PC-3 (cell line): Measurements from ENCODE around the gene RXRB. TPM values are rescaled to one million over a fixed set of nuclear protein-coding genes. Genes with fewer than 3 reads are reported as not detected.

ENCODE experiments used
- ATAC-seq: fragments of 200-7000 bp; cut with Tn5 transposase; 2 replicates; pipeline ENCODE4 v1.9.1; 2020; ENCODE audit warnings: mild to moderate bottlenecking, moderate library complexity
- BruUV-seq: library from RNA; stranded (reverse); fragments of 400-500 nt; replicated peaks from 2 replicates; lab custom pipeline; 2021; lab: Mats Ljungman, UMichigan
- CTCF ChIA-PET: fragments of 300-600 bp; sonication (Branson Sonifier 250); formaldehyde crosslinking; loops from one replicate; lab custom pipeline; 2022; ENCODE audit warnings: antibody characterized with exemption; lab: Charles Lee
- POLR2A ChIA-PET: fragments of 300-600 bp; sonication (Branson Sonifier 250); formaldehyde crosslinking; loops from one replicate; lab custom pipeline; 2022; ENCODE audit warnings: antibody characterized with exemption; ENCODE audit not compliant: unreplicated experiment; lab: Charles Lee
- DNase-seq: peaks from one replicate; pipeline ENCODE4 v3.0.0-alpha.2; 2015
- H2AFZ ChIP-seq: fragments of 300-600 bp; sonication (generic); 2 replicates; pipeline ENCODE4 v1.6.0; 2016; ENCODE audit warnings: antibody characterized with exemption, low read length
- H3F3A ChIP-seq: fragments of 300-600 bp; sonication (generic); one replicate; pipeline ENCODE4 v1.6.0; 2017; ENCODE audit warnings: antibody characterized with exemption, low read length, control low read depth, mild to moderate bottlenecking; ENCODE audit not compliant: unreplicated experiment
- H3K27ac ChIP-seq: fragments of 300-600 bp; sonication (generic); 2 replicates; pipeline ENCODE4 v1.5.1; 2016; ENCODE audit warnings: mild to moderate bottlenecking, low read length
- H3K27me3 ChIP-seq: fragments of 300-600 bp; sonication (generic); 2 replicates; pipeline ENCODE4 v1.6.1; 2016; ENCODE audit warnings: low read length, mixed read lengths
- H3K36me3 ChIP-seq: fragments of 300-600 bp; sonication (generic); 2 replicates; pipeline ENCODE4 v1.6.1; 2016; ENCODE audit warnings: low read depth, mixed run types, low read length, mixed read lengths
- H3K4me1 ChIP-seq: fragments of 300-600 bp; sonication (generic); 2 replicates; pipeline ENCODE4 v1.5.1; 2016; ENCODE audit warnings: low read length; ENCODE audit not compliant: insufficient read depth
- H3K4me2 ChIP-seq: fragments of 300-600 bp; sonication (generic); 2 replicates; pipeline ENCODE4 v1.6.0; 2016; ENCODE audit warnings: low read length
- H3K4me3 ChIP-seq: fragments of 300-600 bp; sonication (generic); 2 replicates; pipeline ENCODE4 v1.5.1; 2016; ENCODE audit warnings: mild to moderate bottlenecking, low read length, mixed read lengths
- H3K79me2 ChIP-seq: fragments of 300-600 bp; sonication (generic); 2 replicates; pipeline ENCODE4 v1.6.1; 2017; ENCODE audit warnings: low read length, mixed read lengths
- H3K9ac ChIP-seq: fragments of 300-600 bp; sonication (generic); 2 replicates; pipeline ENCODE4 v1.6.0; 2016; ENCODE audit warnings: mild to moderate bottlenecking, low read length
- H3K9me2 ChIP-seq: fragments of 300-600 bp; sonication (generic); replicated peaks from 2 replicates; pipeline ENCODE4 v1.6.1; 2016; ENCODE audit warnings: mixed run types, low read length, mixed read lengths
- H3K9me3 ChIP-seq: fragments of 300-600 bp; sonication (generic); 2 replicates; pipeline ENCODE4 v1.6.1; 2016; ENCODE audit warnings: low read length, mixed read lengths
- H4K20me1 ChIP-seq: fragments of 300-600 bp; sonication (generic); 2 replicates; pipeline ENCODE4 v1.6.1; 2016; ENCODE audit warnings: low read length, mixed read lengths
- EZH2 ChIP-seq: fragments of 300-600 bp; sonication (generic); IDR thresholded peaks from one replicate; pipeline ENCODE4 v1.6.1; 2017; ENCODE audit warnings: antibody characterized with exemption, mild to moderate bottlenecking, low read length; ENCODE audit not compliant: unreplicated experiment
- EZH2phosphoT487 ChIP-seq: fragments of 300-600 bp; sonication (generic); IDR thresholded peaks from 2 replicates; pipeline ENCODE4 v1.6.1; 2018; ENCODE audit warnings: mild to moderate bottlenecking, antibody characterized with exemption, low read length, borderline replicate concordance
- intact Hi-C: fragments of 100-400 bp; cut with micrococcal nuclease; formaldehyde crosslinking; loops from 2 replicates; pipeline ENCODE4 v1.9.0; 2023
- total RNA-seq: library from RNA; depleted of rRNA; stranded (reverse); fragments of >200 nt; gene quantifications from 2 replicates; pipeline ENCODE4 v1.2.3, GENCODE V29; 2014
- TF ChIP-seq, protein P1 (sequence below): fragments of 300-600 bp; sonication (generic); conservative IDR thresholded peaks from 2 replicates; pipeline ENCODE4 v1.5.1; 2017; ENCODE audit warnings: antibody characterized with exemption, low read depth, mild to moderate bottlenecking, low read length

The RXRB gene
- total RNA-seq, 1 experiment from 2014 or later, result 24.0 TPM

DNA sequence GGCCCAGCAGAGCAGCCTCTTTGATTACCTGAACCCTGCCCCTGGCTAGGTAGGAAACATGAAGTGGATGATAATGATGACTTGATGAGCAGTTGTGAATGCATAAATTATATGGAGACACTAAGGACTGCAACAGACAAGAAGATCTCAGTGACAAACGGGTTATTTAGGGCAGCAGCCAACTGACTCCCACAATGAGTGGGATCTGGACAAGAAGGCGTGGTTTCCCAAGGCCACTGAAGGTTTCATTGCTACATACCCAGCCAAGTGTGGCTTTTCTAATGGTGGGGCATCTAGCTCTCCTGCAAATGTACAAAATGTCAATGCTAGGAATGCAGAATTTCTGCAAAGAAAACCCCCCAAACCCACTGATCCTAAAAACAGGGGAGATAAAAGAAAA is 37.3 kb upstream of the RXRB start:
- DNase-seq, result no peak
- no peak overlapping the region for H2AFZ ChIP-seq
- no peaks in the 10 kb centered on the region for H3K4me1 ChIP-seq
- no peaks in the 10 kb centered on the region for H3K36me3 ChIP-seq
- ChIA-PET CTCF (no interaction called here), POLR2A (no interaction called here)
- no peaks in the 10 kb centered on the region for H3K9me2 ChIP-seq
- H3K27me3 ChIP-seq, result peaks cover 37% of the 10 kb centered on the region
- ATAC-seq, result no peak
- TF ChIP-seq EZH2, result no peak
- TF ChIP-seq, protein P1, sequence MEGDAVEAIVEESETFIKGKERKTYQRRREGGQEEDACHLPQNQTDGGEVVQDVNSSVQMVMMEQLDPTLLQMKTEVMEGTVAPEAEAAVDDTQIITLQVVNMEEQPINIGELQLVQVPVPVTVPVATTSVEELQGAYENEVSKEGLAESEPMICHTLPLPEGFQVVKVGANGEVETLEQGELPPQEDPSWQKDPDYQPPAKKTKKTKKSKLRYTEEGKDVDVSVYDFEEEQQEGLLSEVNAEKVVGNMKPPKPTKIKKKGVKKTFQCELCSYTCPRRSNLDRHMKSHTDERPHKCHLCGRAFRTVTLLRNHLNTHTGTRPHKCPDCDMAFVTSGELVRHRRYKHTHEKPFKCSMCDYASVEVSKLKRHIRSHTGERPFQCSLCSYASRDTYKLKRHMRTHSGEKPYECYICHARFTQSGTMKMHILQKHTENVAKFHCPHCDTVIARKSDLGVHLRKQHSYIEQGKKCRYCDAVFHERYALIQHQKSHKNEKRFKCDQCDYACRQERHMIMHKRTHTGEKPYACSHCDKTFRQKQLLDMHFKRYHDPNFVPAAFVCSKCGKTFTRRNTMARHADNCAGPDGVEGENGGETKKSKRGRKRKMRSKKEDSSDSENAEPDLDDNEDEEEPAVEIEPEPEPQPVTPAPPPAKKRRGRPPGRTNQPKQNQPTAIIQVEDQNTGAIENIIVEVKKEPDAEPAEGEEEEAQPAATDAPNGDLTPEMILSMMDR, result no peak
- TF ChIP-seq EZH2phosphoT487, result no peak
- no peak overlapping the region for H3K27ac ChIP-seq
- no peaks in the 10 kb centered on the region for H3K9me3 ChIP-seq
- no peaks in the 10 kb centered on the region for H4K20me1 ChIP-seq
- no peaks in the 10 kb centered on the region for H3F3A ChIP-seq
- BruUV-seq, result no TSS peak
- intact Hi-C loops, result no loop called here
- H3K9ac ChIP-seq, result no peak overlapping the region
- H3K79me2 ChIP-seq, result no peaks in the 10 kb centered on the region
- H3K4me2 ChIP-seq, result no peak overlapping the region
- no peak overlapping the region for H3K4me3 ChIP-seq

DNA sequence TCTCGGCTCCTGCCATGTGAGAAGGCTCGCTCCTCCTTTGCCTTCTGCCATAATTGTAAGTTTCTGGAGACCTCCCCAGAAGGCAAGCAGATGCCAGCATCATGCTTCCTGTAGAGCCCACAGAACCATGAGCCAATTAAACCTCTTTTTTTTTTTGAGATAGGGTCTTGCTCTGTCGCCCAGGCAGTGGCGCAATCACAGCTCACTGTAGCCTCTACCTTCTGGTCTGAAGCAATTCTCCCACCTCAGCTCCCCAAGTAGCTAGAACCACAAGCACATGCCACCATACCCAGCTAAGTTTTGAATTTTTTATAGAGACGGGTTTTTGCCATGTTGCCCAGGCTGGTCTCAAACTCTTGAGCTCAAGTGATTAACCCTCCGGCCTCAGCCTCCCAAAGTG is 36.4 kb upstream of the RXRB start:
- ChIA-PET POLR2A (no interaction called here), CTCF (no interaction called here)
- no peaks in the 10 kb centered on the region for H4K20me1 ChIP-seq
- H3K9me3 ChIP-seq, result no peaks in the 10 kb centered on the region
- no peak for TF ChIP-seq EZH2
- TF ChIP-seq EZH2phosphoT487, result no peak
- TF ChIP-seq, protein P1, result no peak
- ATAC-seq, result no peak
- H3K27me3 ChIP-seq, result peaks cover 38% of the 10 kb centered on the region
- intact Hi-C loops, result no loop called here
- H3K9ac ChIP-seq, result no peak overlapping the region
- DNase-seq, result no peak
- BruUV-seq, result no TSS peak
- H3K4me3 ChIP-seq, result no peak overlapping the region
- no peaks in the 10 kb centered on the region for H3K36me3 ChIP-seq
- H3K79me2 ChIP-seq, result no peaks in the 10 kb centered on the region
- no peaks in the 10 kb centered on the region for H3K4me1 ChIP-seq
- H2AFZ ChIP-seq, result no peak overlapping the region
- H3K9me2 ChIP-seq, result no peaks in the 10 kb centered on the region
- H3K4me2 ChIP-seq, result no peak overlapping the region
- H3F3A ChIP-seq, result no peaks in the 10 kb centered on the region
- no peak overlapping the region for H3K27ac ChIP-seq

DNA sequence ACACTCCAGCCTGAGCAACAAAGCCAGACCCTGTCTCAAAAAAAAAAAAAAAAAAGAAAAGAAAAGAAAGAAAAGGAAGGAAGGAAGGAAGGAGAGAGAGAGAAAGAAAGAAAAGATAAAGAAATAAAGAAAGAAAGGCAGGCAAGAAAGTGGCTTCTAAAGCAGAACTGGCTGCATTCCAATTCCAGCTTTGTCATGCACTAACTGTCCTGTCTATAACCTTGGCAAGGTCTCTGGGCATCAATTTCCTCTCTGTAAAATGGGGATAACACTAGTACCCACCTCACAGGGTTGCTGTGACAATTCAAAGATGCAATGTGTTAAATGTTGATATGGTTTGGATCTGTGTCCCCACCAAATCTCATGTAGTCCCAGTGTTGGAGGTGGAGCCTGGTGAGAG is 35.9 kb upstream of the RXRB start:
- Histone ChIP-seq H3K4me2 (no peak overlapping the region), H3K27me3 (peaks cover 41% of the 10 kb centered on the region), H3K9me3 (no peaks in the 10 kb centered on the region), H3K9me2 (no peaks in the 10 kb centered on the region), H3K36me3 (no peaks in the 10 kb centered on the region), H3K27ac (no peak overlapping the region), H3F3A (no peaks in the 10 kb centered on the region), H3K9ac (no peak overlapping the region), H2AFZ (no peak overlapping the region), H3K79me2 (no peaks in the 10 kb centered on the region), H4K20me1 (no peaks in the 10 kb centered on the region), H3K4me1 (no peaks in the 10 kb centered on the region), H3K4me3 (no peak overlapping the region)
- intact Hi-C loops, result no loop called here
- CTCF ChIA-PET, result no interaction called here
- DNase-seq (no peak), ATAC-seq (no peak)
- POLR2A ChIA-PET, result no interaction called here
- TF ChIP-seq EZH2phosphoT487, result no peak
- no peak for TF ChIP-seq EZH2
- TF ChIP-seq, protein P1, result no peak
- BruUV-seq, result no TSS peak
